NB4 (cell line): ENCODE measurements around the gene RHBDL3.

Experiments
- POLR2A ChIP-seq: IDR thresholded peaks from 2 replicates; pipeline ENCODE4 v1.6.1; 2011; ENCODE audit warnings: mild to moderate bottlenecking; ENCODE audit not compliant: insufficient read length; ENCODE audit errors: extremely low read depth
- TF ChIP-seq, protein P1 (sequence below): IDR thresholded peaks from one replicate; pipeline ENCODE4 v1.5.1; 2012; ENCODE audit warnings: low read depth, low read length

DNA sequence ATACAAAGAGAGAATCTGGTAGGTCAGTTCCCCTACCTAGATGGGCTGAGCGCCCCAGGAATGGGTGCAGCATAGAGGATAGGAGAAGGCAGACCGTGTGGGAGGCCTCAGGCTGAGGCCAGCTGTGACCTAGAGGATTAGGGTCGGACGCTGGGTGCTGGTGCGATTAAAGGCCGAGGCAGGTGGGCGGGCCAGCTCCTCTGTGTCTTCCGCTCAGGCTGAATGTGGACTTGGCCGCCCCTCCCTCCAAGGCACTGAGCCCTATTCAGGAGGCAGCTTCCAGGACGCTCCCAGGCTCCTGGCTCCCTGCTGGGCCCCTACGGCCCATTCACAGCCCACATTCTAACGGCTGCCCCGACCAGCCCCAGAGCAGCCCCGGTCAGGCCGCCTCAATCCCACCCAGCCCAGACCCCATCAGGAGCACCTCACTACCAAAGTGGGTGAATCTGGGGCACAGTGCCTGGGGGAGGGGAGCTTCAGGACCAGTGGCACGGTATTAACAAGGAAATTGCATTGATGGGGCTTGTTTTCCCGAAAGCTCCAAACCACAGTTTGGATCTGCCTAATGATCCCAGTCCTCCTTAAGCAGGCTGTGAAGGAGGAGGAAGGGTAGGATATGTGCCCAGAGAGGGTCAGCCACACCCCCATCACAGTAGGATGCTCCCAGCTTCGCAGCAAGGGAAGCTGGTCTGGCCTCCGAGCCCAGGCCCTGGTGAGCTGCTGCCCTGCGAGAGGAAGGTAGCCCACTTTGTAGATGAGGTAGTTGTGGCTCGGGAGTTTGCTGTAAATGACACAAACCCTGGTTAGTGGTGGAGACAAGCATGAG, 14.5 kb downstream of the RHBDL3 start:
- TF ChIP-seq, protein P1, sequence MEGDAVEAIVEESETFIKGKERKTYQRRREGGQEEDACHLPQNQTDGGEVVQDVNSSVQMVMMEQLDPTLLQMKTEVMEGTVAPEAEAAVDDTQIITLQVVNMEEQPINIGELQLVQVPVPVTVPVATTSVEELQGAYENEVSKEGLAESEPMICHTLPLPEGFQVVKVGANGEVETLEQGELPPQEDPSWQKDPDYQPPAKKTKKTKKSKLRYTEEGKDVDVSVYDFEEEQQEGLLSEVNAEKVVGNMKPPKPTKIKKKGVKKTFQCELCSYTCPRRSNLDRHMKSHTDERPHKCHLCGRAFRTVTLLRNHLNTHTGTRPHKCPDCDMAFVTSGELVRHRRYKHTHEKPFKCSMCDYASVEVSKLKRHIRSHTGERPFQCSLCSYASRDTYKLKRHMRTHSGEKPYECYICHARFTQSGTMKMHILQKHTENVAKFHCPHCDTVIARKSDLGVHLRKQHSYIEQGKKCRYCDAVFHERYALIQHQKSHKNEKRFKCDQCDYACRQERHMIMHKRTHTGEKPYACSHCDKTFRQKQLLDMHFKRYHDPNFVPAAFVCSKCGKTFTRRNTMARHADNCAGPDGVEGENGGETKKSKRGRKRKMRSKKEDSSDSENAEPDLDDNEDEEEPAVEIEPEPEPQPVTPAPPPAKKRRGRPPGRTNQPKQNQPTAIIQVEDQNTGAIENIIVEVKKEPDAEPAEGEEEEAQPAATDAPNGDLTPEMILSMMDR = no peak
- TF ChIP-seq POLR2A = no peak
